ENCODE results near the gene CADM4.

DNA sequence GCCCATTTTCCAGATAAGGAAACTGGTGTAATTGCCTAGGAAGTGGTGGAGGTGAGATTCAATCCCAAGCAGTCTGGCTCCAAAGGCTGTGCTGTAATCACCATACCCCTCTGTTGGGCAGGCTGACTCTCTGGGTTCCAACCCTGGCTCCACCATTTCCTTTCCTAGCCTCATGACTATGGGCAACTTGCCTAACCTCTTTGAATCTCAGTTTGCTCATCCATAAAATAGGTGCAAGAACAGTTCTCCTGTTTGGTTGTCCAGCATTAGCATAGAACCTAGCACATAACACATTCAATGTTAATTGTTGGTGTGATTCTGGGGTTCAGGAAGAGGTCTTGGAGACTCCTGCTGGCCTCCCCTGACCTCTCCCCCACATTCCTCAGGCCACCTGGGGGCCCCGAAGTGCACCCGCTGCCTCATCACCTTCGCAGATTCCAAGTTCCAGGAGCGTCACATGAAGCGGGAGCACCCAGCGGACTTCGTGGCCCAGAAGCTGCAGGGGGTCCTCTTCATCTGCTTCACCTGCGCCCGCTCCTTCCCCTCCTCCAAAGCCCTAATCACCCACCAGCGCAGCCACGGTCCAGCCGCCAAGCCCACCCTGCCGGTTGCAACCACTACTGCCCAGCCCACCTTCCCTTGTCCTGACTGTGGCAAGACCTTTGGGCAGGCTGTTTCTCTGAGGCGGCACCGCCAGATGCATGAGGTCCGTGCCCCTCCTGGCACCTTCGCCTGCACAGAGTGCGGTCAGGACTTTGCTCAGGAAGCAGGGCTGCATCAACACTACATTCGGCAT is 41.0 kb downstream of the CADM4 start:
- no peak for TF ChIP-seq EZH2 (IDR thresholded peaks at IDR 0.05)
- TF ChIP-seq, protein P1, sequence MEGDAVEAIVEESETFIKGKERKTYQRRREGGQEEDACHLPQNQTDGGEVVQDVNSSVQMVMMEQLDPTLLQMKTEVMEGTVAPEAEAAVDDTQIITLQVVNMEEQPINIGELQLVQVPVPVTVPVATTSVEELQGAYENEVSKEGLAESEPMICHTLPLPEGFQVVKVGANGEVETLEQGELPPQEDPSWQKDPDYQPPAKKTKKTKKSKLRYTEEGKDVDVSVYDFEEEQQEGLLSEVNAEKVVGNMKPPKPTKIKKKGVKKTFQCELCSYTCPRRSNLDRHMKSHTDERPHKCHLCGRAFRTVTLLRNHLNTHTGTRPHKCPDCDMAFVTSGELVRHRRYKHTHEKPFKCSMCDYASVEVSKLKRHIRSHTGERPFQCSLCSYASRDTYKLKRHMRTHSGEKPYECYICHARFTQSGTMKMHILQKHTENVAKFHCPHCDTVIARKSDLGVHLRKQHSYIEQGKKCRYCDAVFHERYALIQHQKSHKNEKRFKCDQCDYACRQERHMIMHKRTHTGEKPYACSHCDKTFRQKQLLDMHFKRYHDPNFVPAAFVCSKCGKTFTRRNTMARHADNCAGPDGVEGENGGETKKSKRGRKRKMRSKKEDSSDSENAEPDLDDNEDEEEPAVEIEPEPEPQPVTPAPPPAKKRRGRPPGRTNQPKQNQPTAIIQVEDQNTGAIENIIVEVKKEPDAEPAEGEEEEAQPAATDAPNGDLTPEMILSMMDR (IDR thresholded peaks at IDR 0.05 in 2 of 3, conservative IDR thresholded peaks at IDR 0.05 in 1 of 3; ENCODE audit: borderline replicate concordance in 1 of 3, insufficient read depth in 1 of 3, low read depth in 2 of 3, low read length in 2 of 3) = no peak
- TF ChIP-seq YY1 (IDR thresholded peaks at IDR 0.05; ENCODE audit: extremely low read depth, insufficient replicate concordance, low read depth, low read length) = no peak
- TF ChIP-seq POLR2A (IDR thresholded peaks at IDR 0.05; ENCODE audit: borderline replicate concordance, extremely low read depth, insufficient read depth, insufficient read length) = no peak
- TF ChIP-seq SP1 (IDR thresholded peaks at IDR 0.05; ENCODE audit: low read depth) = no peak
- TF ChIP-seq POLR2AphosphoS5 (IDR thresholded peaks at IDR 0.05; ENCODE audit: low read depth, low read length) = no peak
- TF ChIP-seq, protein P2, sequence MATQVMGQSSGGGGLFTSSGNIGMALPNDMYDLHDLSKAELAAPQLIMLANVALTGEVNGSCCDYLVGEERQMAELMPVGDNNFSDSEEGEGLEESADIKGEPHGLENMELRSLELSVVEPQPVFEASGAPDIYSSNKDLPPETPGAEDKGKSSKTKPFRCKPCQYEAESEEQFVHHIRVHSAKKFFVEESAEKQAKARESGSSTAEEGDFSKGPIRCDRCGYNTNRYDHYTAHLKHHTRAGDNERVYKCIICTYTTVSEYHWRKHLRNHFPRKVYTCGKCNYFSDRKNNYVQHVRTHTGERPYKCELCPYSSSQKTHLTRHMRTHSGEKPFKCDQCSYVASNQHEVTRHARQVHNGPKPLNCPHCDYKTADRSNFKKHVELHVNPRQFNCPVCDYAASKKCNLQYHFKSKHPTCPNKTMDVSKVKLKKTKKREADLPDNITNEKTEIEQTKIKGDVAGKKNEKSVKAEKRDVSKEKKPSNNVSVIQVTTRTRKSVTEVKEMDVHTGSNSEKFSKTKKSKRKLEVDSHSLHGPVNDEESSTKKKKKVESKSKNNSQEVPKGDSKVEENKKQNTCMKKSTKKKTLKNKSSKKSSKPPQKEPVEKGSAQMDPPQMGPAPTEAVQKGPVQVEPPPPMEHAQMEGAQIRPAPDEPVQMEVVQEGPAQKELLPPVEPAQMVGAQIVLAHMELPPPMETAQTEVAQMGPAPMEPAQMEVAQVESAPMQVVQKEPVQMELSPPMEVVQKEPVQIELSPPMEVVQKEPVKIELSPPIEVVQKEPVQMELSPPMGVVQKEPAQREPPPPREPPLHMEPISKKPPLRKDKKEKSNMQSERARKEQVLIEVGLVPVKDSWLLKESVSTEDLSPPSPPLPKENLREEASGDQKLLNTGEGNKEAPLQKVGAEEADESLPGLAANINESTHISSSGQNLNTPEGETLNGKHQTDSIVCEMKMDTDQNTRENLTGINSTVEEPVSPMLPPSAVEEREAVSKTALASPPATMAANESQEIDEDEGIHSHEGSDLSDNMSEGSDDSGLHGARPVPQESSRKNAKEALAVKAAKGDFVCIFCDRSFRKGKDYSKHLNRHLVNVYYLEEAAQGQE (IDR thresholded peaks at IDR 0.05; ENCODE audit: low read depth) = no peak
- no peak for TF ChIP-seq TCF7L2 (IDR thresholded peaks at IDR 0.05; ENCODE audit: borderline replicate concordance, extremely low read depth, insufficient read depth, insufficient read length)
- no peak for TF ChIP-seq RAD21 (IDR thresholded peaks at IDR 0.05; ENCODE audit: low read depth)
- TF ChIP-seq EZH2phosphoT487 (IDR thresholded peaks at IDR 0.05; ENCODE audit: borderline replicate concordance) = no peak
- TF ChIP-seq, protein P3, sequence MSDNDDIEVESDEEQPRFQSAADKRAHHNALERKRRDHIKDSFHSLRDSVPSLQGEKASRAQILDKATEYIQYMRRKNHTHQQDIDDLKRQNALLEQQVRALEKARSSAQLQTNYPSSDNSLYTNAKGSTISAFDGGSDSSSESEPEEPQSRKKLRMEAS (IDR thresholded peaks at IDR 0.05) = no peak
- no peak for TF ChIP-seq ZBTB33 (IDR thresholded peaks at IDR 0.05; ENCODE audit: extremely low read depth, insufficient replicate concordance, low read length)
- TF ChIP-seq ZFX (IDR thresholded peaks at IDR 0.05) = no peak
- TF ChIP-seq ELF1 (IDR thresholded peaks at IDR 0.05; ENCODE audit: borderline replicate concordance, low read depth) = no peak
